GM12892 (cell line): ENCODE results near the gene SMIM12.

Experiments used
- POLR2A ChIP-seq: IDR thresholded peaks from 2 replicates; pipeline ENCODE4 v1.6.1; 2011; ENCODE audit warnings: low read depth, low read length, control low read depth
- POLR2AphosphoS5 ChIP-seq: IDR thresholded peaks from 2 replicates; pipeline ENCODE4 v1.6.1; 2011; ENCODE audit warnings: low read depth, low read length, control low read depth
- TAF1 ChIP-seq: IDR thresholded peaks from 2 replicates; pipeline ENCODE4 v1.6.1; 2011; ENCODE audit warnings: low read depth, mild to moderate bottlenecking, control low read depth, low read length, borderline replicate concordance

- no peak for TF ChIP-seq POLR2A
- TF ChIP-seq POLR2AphosphoS5, result no peak
- TF ChIP-seq TAF1, result no peak
Observed at GRCh38 chr1:34865573-34865972, 6.0 kb upstream of the SMIM12 start.
